H1 (cell line): ENCODE measurements around the gene ZBTB38. TPM values are rescaled to one million over a fixed set of nuclear protein-coding genes. Genes with fewer than 3 reads are reported as not detected.

Source experiments
- CTCF ChIA-PET: fragments of 300-600 bp; sonication (Branson Sonifier 250); formaldehyde crosslinking; loops from one replicate; lab custom pipeline; 2021; ENCODE audit not compliant: partially characterized antibody; lab: Charles Lee
- POLR2A ChIA-PET: fragments of 300-600 bp; sonication (Branson Sonifier 250); formaldehyde crosslinking; loops from one replicate; lab custom pipeline; 2021; ENCODE audit warnings: inconsistent platforms; ENCODE audit not compliant: partially characterized antibody; lab: Charles Lee
- DNase-seq, 2 experiments: peaks; one replicate each; pipeline versions ENCODE4 v3.0.0 to v3.0.0-alpha.2; 2010 to 2022; ENCODE audit warnings: low spot score in 2 of 2, low read depth in 1 of 2, mixed read lengths in 1 of 2
- FAIRE-seq: peaks from 2 replicates; lab custom pipeline; 2011; peaks lifted over from hg19 to GRCh38; lab: Jason Lieb, UNC
- H2AFZ ChIP-seq: 2 replicates; pipeline ENCODE4 v1.8.1; 2012; ENCODE audit warnings: low read length, inconsistent platforms
- H2AK5ac ChIP-seq: 2 replicates; pipeline ENCODE4 v1.6.1; 2013; ENCODE audit warnings: low read depth, low read length
- H2BK120ac ChIP-seq: replicated peaks from 2 replicates; pipeline ENCODE3; 2013; ENCODE audit warnings: low read depth, low read length, inconsistent platforms
- H2BK12ac ChIP-seq: 2 replicates; pipeline ENCODE4 v1.6.1; 2013; ENCODE audit warnings: low read depth, low read length
- H2BK15ac ChIP-seq: 2 replicates; pipeline ENCODE4 v1.6.1; 2013; ENCODE audit warnings: low read length
- H2BK20ac ChIP-seq: 2 replicates; pipeline ENCODE4 v1.6.1; 2013; ENCODE audit warnings: low read length
- H2BK5ac ChIP-seq: 2 replicates; pipeline ENCODE4 v1.6.1; 2013; ENCODE audit warnings: low read depth, low read length
- H3K14ac ChIP-seq: 2 replicates; pipeline ENCODE4 v1.6.1; 2013; ENCODE audit warnings: inconsistent platforms; ENCODE audit not compliant: insufficient read length
- H3K18ac ChIP-seq: 2 replicates; pipeline ENCODE4 v1.6.1; 2013; ENCODE audit warnings: low read length; ENCODE audit errors: extremely low read depth
- H3K23ac ChIP-seq: 2 replicates; pipeline ENCODE4 v1.6.1; 2013; ENCODE audit warnings: inconsistent platforms; ENCODE audit not compliant: insufficient read length
- H3K23me2 ChIP-seq: 2 replicates; pipeline ENCODE4 v1.6.1; 2013; ENCODE audit warnings: low read depth, low read length
- H3K27ac ChIP-seq: 2 replicates; pipeline ENCODE4 v1.6.1; 2011; ENCODE audit warnings: low read depth, low read length, inconsistent platforms
- H3K27me3 ChIP-seq, 4 experiments: replicated peaks in 1 of 4; 1 replicate in 1 of 4; 2 replicates in 3 of 4; pipeline versions ENCODE4 v1.6.1 to v1.8.1; 2011 to 2013; ENCODE audit warnings: low read length in 3 of 4, mild to moderate bottlenecking in 3 of 4, inconsistent platforms in 2 of 4, mixed read lengths in 2 of 4, moderate library complexity in 1 of 4; ENCODE audit not compliant: control insufficient read depth in 3 of 4, insufficient read depth in 3 of 4; ENCODE audit errors: extremely low read depth in 1 of 4
- H3K36me3 ChIP-seq, 4 experiments: 2 replicates each; pipeline versions ENCODE4 v1.6.1 to v1.8.1; 2011 to 2013; ENCODE audit warnings: mild to moderate bottlenecking in 4 of 4, low read length in 3 of 4, moderate library complexity in 2 of 4, control low read depth in 1 of 4, inconsistent platforms in 1 of 4; ENCODE audit not compliant: insufficient read depth in 4 of 4, control insufficient read depth in 2 of 4
- H3K4ac ChIP-seq: replicated peaks from 2 replicates; pipeline ENCODE3; 2013; ENCODE audit warnings: low read length, low read depth, mixed read lengths, inconsistent platforms; ENCODE audit not compliant: insufficient read length
- H3K4me1 ChIP-seq, 4 experiments: replicated peaks in 1 of 4; 1 replicate in 1 of 4; 2 replicates in 3 of 4; pipeline versions ENCODE4 v1.6.1 to v1.8.1; 2011 to 2013; ENCODE audit warnings: low read length in 3 of 4, inconsistent platforms in 2 of 4, mixed read lengths in 1 of 4; ENCODE audit not compliant: insufficient read depth in 4 of 4, control insufficient read depth in 3 of 4
- H3K4me2 ChIP-seq, 2 experiments: 2 replicates each; pipeline versions ENCODE4 v1.6.1 to v1.8.1; 2011 to 2013; ENCODE audit warnings: low read depth in 2 of 2, low read length in 2 of 2, control low read depth in 1 of 2, inconsistent platforms in 1 of 2, mild to moderate bottlenecking in 1 of 2; ENCODE audit not compliant: insufficient read depth in 1 of 2
- H3K4me3 ChIP-seq, 4 experiments: fragments of 200-600, 300-600 bp in 1 of 4; sonication (generic), shearing (Covaris generic), sonication (Bioruptor Twin) in 1 of 4; 2 replicates each; pipeline versions ENCODE4 v1.5.1 to v1.8.1; 2011 to 2016; ENCODE audit warnings: low read length in 4 of 4, low read depth in 3 of 4, control low read depth in 2 of 4, inconsistent platforms in 2 of 4, mild to moderate bottlenecking in 2 of 4, mixed read lengths in 1 of 4, moderate library complexity in 1 of 4; ENCODE audit not compliant: insufficient read depth in 2 of 4; ENCODE audit errors: extremely low read depth in 1 of 4
- H3K56ac ChIP-seq: replicated peaks from 2 replicates; pipeline ENCODE3; 2013; ENCODE audit warnings: low read depth, mild to moderate bottlenecking, mixed read lengths, low read length, inconsistent platforms; ENCODE audit not compliant: insufficient read length
- H3K79me1 ChIP-seq: 2 replicates; pipeline ENCODE4 v1.6.1; 2013; ENCODE audit warnings: low read depth, low read length, control low read depth
- H3K79me2 ChIP-seq, 2 experiments: 2 replicates each; pipeline versions ENCODE4 v1.6.1 to v1.8.1; 2012 to 2013; ENCODE audit warnings: low read length in 2 of 2, mild to moderate bottlenecking in 2 of 2, inconsistent platforms in 1 of 2; ENCODE audit not compliant: insufficient read depth in 2 of 2, control insufficient read depth in 1 of 2
- H3K9ac ChIP-seq, 4 experiments: replicated peaks in 1 of 4; 1 replicate in 1 of 4; 2 replicates in 3 of 4; pipeline versions ENCODE4 v1.6.1 to v1.8.1; 2011 to 2013; ENCODE audit warnings: low read depth in 3 of 4, low read length in 3 of 4, control low read depth in 2 of 4, mild to moderate bottlenecking in 2 of 4, moderate library complexity in 2 of 4, inconsistent platforms in 1 of 4; ENCODE audit errors: extremely low read depth in 1 of 4
- H3K9me3 ChIP-seq, 2 experiments: 2 replicates each; pipeline versions ENCODE4 v1.6.1 to v1.8.1; 2012 to 2013; ENCODE audit warnings: mild to moderate bottlenecking in 2 of 2, moderate library complexity in 2 of 2, control low read depth in 1 of 2, inconsistent platforms in 1 of 2, low read depth in 1 of 2, low read length in 1 of 2, mixed read lengths in 1 of 2; ENCODE audit not compliant: insufficient read depth in 2 of 2
- H4K20me1 ChIP-seq, 2 experiments: replicated peaks in 1 of 2; 2 replicates each; pipeline versions ENCODE3 to v1.8.1; 2011 to 2013; ENCODE audit warnings: inconsistent platforms in 2 of 2, low read length in 2 of 2, mild to moderate bottlenecking in 1 of 2; ENCODE audit not compliant: insufficient read depth in 2 of 2, control insufficient read depth in 1 of 2
- H4K5ac ChIP-seq: 2 replicates; pipeline ENCODE4 v1.6.1; 2013; ENCODE audit warnings: low read length, low read depth, mixed read lengths, inconsistent platforms; ENCODE audit not compliant: insufficient read length
- H4K8ac ChIP-seq: 2 replicates; pipeline ENCODE4 v1.8.0; 2013; ENCODE audit warnings: mild to moderate bottlenecking, moderate library complexity, low read length, inconsistent platforms; ENCODE audit not compliant: insufficient read depth; ENCODE audit errors: extremely low read depth
- H4K91ac ChIP-seq: replicated peaks from 2 replicates; pipeline ENCODE3; 2013; ENCODE audit warnings: low read length, mixed read lengths, inconsistent platforms; ENCODE audit not compliant: insufficient read length
- ASH2L ChIP-seq: fragments of 200-600, 300-600 bp; sonication (generic); IDR thresholded peaks from one replicate; pipeline ENCODE4 v1.7.1; 2017; ENCODE audit warnings: low read length
- MAFK ChIP-seq: IDR thresholded peaks from 2 replicates; pipeline ENCODE4 v1.6.1; 2012; ENCODE audit warnings: low read depth, mild to moderate bottlenecking, improper control_type of control experiment, low read length
- WGBS, 2 experiments: shearing (Covaris generic) in 1 of 2; methylation state at CpG; one replicate each; pipeline versions ENCODE4 v1.1.6 to v1.1.7; 2013 to 2015; ENCODE audit warnings: low lambda C conversion rate in 2 of 2, mixed read lengths in 2 of 2, inconsistent platforms in 1 of 2, low coverage in 1 of 2, missing lambda C conversion rate in 1 of 2; ENCODE audit not compliant: insufficient replicate concordance in 2 of 2, insufficient coverage in 1 of 2, insufficient read length in 1 of 2; ENCODE audit errors: extremely low coverage in 1 of 2, missing lambda C conversion rate in 1 of 2; 5-methylcytosine and 5-hydroxymethylcytosine counted together
- polyA plus RNA-seq, 7 experiments: library from polyadenylated mRNA; depleted of rRNA in 3 of 7; stranded (reverse) in 5 of 7; unstranded in 2 of 7; fragments of >200 nt in 5 of 7; fragments of 200-250 nt in 2 of 7; gene quantifications; 1 replicate in 5 of 7; 2 replicates in 1 of 7; 4 replicates in 1 of 7; pipeline versions ENCODE4 v1.2.1 to v1.2.3, GENCODE V29; 2011 to 2013; ENCODE audit warnings: missing spikeins in 2 of 7, mixed read lengths in 2 of 7
- total RNA-seq: library from RNA; stranded (reverse); fragmentation: NEBNext Ultra II Directional; extraction: Animal tissue kit (Norgen Biotek cat#: 25700); gene quantifications from 2 replicates; pipeline ENCODE4 v1.2.1, GENCODE V29; 2021

ZBTB38 gene
- total and polyA plus RNA-seq, 2 of the 8 experiments (the other 6 are each of a cell fraction or from before 2014, with no cell fraction given), result 4.4 to 10.5 TPM

DNA sequence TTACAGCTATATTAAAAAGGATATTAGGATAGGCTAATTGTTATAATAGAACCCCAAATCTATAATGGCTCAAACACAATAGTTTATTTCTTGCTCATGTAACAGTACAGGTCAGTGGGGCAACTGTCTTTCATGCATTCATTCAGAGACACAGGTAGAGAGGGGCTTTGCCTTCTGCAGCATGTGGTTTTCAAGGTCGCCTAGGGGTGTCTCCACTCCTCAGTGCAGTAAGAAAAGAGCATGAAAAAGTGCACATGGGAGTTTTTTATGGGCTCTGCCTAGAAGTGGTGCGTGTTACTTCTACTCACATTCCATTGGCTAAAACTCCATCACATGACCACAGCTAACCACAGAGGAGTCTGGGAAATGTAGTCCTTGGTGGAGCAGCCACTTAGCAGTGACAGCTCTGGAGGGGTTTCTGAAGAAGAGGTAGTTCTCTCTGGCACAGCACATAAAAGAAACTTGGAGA is 1.8 kb downstream of the ZBTB38 start:
- Histone ChIP-seq H4K5ac (no peak overlapping the region), H4K8ac (no peak overlapping the region), H2BK12ac (no peak overlapping the region), H3K56ac (no peak overlapping the region), H3K27ac (no peak overlapping the region), H3K23ac (no peak overlapping the region), H3K4me2 (no peak overlapping the region), H4K91ac (no peak overlapping the region), H2BK5ac (no peak overlapping the region), H3K4me1 (peaks cover 2 to 13% (median 8%) of the 10 kb centered on the region in 4 experiments), H3K4me3 (no peak overlapping the region), H4K20me1 (no peaks in the 10 kb centered on the region), H3K79me1 (no peaks in the 10 kb centered on the region), H2BK20ac (no peak overlapping the region), H3K9me3 (no peaks in the 10 kb centered on the region), H3K14ac (no peak overlapping the region), H3K18ac (no peak overlapping the region), H3K23me2 (no peaks in the 10 kb centered on the region), H3K4ac (no peak overlapping the region), H2AFZ (no peak overlapping the region), H2BK120ac (no peak overlapping the region), H3K9ac (no peak overlapping the region), H3K79me2 (no peaks in the 10 kb centered on the region), H2BK15ac (no peak overlapping the region), H2AK5ac (no peak overlapping the region), H3K27me3 (no peaks in the 10 kb centered on the region), H3K36me3 (no peaks in the 10 kb centered on the region)
- FAIRE-seq (peak; percentile 75), DNase-seq (no peak)
- ChIA-PET POLR2A (interaction anchor here (1.6 kb wide), 1 partner anchor 20 kb away, joined by 4 read pairs; no protein-coding TSS in a partner anchor), CTCF (interaction anchor here (0.6 to 4.5 kb wide), 16 partner anchors 9 to 314 kb away, joined by 3 to 31 read pairs (median 4); no protein-coding TSS in a partner anchor)
- 25% methylated on average over 2 of the region's 2 CpGs; no CpG with 5 or more reads in 1 of the 2 experiments for WGBS, 2 experiments
- TF ChIP-seq ASH2L (no peak), MAFK (no peak)
